NAMALWA (cell line): ENCODE measurements around the gene ADORA2A.

Experiments used
- DNase-seq: peaks from one replicate; pipeline ENCODE4 v3.0.0-alpha.2; 2015; ENCODE audit warnings: low spot score

ADORA2A gene

DNA sequence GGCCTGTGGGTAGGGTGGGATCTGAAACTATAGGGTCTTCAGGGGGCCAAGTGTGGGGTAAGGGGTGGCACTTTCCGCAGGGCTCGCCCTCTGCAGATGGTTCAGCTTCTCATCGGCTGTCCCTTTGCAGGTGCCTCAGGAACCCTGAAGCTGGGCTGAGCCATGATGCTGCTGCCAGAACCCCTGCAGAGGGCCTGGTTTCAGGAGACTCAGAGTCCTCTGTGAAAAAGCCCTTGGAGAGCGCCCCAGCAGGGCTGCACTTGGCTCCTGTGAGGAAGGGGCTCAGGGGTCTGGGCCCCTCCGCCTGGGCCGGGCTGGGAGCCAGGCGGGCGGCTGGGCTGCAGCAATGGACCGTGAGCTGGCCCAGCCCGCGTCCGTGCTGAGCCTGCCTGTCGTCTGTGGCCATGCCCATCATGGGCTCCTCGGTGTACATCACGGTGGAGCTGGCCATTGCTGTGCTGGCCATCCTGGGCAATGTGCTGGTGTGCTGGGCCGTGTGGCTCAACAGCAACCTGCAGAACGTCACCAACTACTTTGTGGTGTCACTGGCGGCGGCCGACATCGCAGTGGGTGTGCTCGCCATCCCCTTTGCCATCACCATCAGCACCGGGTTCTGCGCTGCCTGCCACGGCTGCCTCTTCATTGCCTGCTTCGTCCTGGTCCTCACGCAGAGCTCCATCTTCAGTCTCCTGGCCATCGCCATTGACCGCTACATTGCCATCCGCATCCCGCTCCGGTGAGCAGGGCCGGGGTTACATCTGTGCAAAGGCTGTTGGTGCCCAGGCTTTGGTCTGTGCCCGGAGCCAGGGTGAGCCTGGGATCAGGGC is 5.8 kb downstream of the ADORA2A start:
- DNase-seq = peak; percentile 75

DNA sequence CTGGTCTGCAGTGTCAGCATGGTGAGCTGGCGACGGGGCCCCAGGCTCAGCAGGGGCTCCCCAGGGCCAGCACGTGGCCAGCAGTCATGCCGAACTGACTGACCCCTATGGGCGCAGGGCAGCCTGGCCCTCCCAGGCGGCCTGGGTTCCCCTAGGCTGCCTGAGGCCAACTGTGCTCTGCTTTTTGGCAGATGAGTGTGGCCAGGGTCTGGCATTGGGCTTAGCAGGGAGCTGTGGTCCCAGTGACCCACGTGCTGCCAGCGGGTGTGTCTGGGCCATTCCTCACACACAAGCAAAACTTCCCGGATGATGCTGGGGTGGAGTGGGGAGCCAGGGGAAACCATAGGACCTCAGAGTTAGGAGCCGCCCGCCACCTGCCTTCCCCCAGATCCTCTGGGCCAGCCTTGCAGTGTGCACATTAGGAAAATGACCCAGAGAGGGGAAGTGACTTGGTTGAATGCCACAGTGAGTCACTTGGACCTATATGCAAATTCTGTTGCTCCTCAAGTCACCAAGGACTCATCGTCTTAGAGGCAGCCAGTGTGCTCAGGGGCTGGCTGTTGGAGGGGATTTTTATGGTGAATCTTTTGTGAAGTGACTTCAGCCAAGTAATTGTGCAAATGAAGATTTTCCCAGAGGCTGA is 6.5 kb downstream of the ADORA2A start:
- peak; percentile 95 for DNase-seq

DNA sequence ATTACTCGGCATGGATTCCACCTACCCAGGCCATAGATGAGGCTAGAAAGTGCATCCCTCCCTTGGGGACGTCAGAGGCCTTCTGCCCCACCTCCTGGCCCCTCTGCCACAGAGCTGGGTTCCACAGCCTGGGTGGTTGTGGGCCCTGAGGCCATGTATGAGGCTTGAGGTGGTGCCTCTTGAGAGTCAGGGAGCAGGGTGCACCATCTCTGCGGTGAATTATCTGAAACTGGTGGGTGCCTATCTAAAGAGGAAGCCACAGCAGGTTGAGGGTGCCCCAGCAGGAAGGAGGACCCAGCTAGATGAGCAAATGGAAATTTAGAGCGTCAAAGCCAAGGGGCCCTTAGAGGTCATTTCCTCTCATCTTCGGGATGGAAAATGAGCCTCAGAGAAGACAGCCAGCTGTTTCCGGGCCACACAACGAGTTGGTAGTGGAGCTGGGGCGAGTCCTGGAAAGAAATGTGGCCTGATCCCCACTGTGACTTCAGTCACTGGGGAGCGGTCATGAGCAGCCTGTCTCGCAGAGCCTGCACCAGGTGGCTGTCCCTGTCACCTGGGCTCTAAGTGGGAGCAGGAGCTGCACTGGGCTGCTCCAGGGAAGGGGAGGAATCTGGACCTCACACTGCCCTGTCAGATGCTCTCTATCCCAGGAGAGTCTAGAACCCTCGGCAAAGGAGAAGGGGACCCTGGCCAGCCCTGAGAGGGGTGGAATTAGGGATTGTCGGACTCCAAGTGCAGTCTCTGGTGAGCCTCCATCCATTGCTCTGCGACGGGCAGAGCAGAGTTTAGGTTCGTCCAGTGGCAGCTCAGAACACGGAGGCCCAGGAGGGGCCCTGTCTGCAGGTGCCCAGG is 7.3 kb downstream of the ADORA2A start:
- DNase-seq = peak; percentile 97

DNA sequence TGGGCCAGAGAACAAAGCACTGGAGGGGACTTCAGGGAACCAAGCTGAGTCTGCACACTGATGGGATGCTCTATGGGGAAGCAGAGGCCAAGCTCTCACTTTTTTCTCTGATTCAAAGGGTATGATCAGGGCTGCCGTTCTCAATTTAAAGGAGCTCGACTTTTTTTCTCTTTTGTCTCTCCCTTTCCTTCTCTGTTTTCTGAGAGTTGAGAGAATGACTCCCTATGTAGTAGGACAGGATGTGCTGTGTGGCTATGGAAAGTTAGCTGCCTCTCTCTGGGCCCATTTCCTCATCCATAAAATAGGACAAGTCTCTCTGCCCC is 7.9 kb downstream of the ADORA2A start:
- DNase-seq = peak; percentile 31

DNA sequence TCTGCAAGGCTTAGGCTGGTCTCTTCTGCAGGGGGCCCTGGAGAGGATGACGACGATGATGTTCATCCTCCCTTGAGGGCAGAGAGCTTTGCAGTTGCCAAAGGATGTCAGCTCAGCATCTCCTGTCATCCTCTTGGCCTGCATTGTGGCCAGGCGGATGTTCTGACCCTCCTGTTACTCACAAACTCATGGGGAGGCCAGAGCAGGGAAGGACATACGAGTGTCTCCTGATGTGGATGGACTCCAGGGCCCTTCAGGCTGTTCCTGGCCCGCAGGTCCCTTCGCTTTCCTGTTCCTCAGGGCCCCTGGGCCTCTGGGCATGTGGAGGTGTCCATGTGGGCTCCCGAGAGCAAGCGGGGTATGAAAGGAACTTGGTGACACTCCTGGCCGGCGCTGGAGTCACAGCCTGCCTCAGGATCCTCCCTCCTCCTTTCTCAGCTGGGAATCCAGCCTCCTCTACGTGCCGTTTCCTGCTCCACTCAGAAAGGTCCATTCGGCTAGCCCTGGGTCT is 8.5 kb downstream of the ADORA2A start:
- peak; percentile 28 for DNase-seq

DNA sequence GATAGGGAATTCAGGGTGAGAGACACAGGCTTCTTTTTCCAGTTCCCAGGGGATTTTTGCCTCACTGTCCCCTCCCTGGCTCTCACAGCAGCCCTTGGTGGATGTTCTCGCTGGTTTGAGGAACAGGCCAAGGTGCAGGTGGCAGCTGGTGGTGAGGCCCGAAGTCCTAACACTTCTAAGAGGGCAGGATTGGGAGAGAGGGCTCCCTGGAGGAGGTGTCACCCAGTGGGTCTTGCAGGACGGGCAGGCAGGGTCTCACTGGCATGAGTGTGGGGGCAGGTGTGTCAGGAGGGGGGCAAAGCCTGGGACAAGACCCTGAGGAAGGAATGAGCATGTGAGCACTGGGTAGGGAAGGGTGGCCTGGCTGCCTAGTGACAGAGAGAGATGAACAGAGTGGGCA is 9.2 kb downstream of the ADORA2A start:
- DNase-seq = peak; percentile 31

DNA sequence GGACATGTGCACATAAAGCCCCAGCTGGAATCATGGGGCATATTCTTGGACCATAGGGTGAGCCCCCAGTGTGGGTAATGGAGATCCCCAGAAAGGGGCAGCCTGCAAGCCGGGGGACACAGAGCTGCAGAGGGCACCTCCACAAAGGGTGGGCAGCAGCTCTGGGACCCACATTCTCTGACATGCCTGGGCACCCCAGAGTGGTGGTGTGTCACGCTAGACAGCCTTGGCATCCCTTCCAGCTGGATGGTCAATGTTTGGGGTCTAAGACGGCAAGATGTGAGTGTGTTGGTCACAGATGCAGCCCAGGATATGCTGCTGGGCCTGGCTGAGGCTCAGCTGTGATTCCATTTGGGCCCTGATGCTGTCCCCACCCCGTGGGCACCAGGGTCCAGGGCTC is 9.7 kb downstream of the ADORA2A start:
- DNase-seq = peak; percentile 34

DNA sequence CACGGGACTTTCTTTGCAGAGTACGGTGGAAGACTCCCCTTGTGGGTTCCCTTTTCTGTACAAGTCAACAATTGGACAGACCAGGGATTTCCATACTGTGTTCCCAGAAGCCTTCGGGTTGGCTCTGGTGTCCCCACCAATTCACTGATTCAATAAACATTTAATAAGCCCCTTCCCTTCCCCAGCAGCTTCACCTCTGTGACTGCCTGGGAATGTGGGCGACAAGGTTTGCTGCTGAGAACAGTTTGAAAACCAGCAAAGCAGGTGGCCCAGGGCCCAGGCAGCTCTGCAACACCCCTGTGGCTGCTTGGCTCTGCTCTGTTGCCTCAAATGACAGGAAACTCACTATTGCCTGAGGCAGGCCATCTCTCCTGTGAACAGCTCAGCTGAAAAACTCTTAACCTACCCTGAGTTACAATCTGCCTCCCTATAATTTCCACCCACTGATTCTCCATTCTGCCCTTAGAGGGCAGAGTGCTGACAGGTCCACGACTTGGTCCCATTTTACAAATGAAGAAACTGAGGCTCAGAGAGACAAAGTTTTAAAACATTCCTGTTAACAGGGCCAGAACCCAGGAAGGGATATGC is 10.4 kb downstream of the ADORA2A start:
- DNase-seq = peak; percentile 90

DNA sequence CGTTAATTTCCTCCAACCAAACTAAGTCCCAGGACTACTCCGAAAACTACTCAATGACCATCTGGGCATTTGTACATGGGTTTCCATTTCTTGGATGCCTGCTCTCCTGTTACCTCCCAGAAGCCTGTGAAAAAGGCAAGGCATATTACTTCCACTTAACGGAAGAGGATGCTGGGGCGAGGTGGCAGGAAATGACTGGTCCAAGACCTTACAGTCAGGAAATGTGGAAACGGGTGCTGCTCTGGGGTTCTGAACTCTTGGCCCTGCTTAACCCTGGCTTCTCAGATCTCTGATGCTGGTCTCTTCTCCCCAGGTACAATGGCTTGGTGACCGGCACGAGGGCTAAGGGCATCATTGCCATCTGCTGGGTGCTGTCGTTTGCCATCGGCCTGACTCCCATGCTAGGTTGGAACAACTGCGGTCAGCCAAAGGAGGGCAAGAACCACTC is 12.9 kb downstream of the ADORA2A start:
- no peak for DNase-seq

DNA sequence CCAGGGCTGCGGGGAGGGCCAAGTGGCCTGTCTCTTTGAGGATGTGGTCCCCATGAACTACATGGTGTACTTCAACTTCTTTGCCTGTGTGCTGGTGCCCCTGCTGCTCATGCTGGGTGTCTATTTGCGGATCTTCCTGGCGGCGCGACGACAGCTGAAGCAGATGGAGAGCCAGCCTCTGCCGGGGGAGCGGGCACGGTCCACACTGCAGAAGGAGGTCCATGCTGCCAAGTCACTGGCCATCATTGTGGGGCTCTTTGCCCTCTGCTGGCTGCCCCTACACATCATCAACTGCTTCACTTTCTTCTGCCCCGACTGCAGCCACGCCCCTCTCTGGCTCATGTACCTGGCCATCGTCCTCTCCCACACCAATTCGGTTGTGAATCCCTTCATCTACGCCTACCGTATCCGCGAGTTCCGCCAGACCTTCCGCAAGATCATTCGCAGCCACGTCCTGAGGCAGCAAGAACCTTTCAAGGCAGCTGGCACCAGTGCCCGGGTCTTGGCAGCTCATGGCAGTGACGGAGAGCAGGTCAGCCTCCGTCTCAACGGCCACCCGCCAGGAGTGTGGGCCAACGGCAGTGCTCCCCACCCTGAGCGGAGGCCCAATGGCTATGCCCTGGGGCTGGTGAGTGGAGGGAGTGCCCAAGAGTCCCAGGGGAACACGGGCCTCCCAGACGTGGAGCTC is 13.5 kb downstream of the ADORA2A start:
- DNase-seq = no peak

DNA sequence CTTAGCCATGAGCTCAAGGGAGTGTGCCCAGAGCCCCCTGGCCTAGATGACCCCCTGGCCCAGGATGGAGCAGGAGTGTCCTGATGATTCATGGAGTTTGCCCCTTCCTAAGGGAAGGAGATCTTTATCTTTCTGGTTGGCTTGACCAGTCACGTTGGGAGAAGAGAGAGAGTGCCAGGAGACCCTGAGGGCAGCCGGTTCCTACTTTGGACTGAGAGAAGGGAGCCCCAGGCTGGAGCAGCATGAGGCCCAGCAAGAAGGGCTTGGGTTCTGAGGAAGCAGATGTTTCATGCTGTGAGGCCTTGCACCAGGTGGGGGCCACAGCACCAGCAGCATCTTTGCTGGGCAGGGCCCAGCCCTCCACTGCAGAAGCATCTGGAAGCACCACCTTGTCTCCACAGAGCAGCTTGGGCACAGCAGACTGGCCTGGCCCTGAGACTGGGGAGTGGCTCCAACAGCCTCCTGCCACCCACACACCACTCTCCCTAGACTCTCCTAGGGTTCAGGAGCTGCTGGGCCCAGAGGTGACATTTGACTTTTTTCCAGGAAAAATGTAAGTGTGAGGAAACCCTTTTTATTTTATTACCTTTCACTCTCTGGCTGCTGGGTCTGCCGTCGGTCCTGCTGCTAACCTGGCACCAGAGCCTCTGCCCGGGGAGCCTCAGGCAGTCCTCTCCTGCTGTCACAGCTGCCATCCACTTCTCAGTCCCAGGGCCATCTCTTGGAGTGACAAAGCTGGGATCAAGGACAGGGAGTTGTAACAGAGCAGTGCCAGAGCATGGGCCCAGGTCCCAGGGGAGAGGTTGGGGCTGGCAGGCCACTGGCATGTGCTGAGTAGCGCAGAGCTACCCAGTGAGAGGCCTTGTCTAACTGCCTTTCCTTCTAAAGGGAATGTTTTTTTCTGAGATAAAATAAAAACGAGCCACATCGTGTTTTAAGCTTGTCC is 14.3 kb downstream of the ADORA2A start:
- DNase-seq = no peak

DNA sequence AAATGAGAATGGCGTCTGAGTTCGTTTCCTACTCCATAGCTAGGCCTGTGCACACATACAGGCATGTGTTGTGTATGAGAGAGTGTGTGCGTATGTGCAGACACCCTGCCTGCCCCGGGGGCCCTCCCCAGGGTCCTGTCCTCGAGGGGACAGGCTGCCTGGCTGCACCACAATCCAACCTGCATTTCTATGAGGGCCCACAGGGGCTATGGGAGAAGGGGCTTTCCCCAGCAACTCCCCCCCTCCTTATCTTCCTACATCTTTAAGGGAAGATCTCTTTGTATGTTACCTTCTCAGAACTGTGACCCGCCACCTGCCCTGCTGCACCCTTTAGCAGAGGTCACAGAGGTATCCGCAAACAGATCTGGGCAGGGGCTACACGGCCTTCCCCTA is 14.9 kb downstream of the ADORA2A start:
- no peak for DNase-seq

DNA sequence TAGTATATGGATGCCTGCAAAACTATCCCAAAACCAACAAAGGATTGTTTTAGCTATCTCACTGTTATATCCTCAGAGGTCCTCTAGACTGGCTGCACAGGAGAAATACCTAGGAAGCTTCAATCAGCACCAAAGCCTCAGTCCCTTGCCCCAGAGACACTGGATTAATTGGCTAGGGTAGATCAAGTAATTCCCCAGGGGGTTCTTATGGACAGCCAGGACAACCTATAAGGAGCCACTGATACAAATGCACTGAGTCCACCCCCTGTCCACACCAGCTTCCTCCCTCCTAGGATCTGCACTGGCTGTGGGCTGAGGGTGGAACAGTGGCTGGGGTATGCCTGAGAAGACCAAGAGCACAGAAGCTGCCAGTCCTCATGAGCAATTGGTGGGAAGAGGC is 16.3 kb downstream of the ADORA2A start:
- DNase-seq = no peak

DNA sequence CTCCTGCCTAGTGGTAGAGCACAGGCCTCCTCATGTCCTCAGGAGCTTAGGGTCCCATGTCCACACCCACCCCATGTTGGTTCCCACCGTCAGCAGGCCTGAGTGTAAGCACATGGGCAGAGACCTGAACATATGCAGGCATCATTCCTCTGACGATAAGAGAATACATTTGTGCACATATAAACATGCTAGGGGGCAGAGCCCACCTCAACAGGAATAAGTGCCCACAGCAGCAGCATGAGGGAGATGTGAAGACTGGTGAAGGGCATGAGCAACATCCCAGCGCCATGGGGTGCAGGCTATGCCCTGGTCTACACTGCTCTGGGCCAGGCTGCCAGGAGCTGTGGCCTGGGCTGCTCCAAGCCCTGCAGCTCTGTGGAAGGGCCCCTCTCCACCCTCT is 16.9 kb downstream of the ADORA2A start:
- DNase-seq = no peak

DNA sequence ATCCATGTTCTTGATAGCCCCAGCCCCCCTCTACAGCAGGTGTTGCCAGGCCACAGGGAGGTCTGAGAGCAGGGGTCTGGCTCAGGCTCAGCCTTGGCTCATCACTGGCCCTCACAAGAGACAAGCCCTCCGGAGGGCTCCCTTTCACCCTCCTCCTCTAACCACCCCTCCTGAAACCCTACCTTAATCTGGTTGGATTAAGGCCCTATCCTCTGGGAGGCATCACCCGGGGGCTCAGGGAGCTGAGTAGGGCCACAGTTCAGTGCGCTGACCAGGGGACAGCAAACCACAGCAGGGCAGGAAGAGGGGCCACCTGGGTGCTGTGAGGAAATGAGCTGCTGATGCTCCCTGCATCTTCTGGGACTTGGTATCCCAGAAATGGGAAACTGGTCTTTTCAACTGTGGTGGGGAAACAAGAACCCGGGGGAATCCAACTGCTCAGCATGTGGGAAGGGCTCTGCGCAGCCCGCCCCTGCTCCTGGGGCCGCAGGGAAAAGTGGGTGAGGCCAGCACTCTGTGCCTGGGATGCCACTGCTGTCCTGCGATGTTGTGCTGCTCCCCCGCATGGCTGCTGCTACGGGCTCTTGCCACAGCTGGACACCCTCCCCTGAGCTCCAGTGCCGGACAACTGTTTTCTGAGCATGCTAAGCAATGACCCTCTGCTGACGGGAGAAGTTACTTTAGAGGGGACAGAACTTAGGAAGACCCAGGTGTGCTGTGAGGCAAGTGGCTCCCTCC is 17.5 kb downstream of the ADORA2A start:
- DNase-seq = no peak

DNA sequence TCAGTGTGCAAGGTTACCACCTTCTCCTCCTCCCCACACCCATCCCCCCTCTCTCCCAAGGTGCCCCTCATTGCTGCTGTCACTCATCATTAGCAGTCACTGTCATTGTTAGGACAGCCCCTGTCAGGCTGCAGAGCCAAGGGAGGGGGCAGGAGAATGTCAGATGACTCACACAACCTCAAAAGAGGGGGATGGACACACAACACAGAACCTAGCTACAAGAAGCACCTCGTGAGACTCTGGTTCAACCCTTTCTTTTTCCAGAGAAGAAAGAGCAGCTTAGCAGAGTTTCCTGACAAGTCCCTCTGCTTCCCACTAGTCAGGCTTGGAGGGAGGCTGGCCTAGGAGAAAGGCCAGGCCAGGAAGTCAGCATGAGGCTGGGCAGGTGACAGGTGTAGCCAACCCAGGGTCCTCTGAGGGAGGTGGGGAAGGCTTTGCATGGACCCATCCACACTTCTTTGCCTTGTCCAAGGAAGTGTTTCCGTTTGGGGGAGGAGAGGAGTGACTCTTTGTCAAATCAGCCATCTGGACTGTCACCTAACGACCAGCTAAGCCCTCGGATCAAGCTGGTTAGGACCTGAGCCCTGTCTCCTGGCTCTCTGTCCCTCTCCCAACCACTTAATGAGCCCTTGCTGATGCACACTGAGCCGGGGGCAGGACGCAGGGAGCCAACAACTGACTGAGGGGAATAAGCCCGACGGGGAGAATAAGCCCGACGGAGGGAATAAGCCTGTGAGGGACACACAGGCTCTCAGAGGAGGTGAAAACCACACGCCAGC is 18.3 kb downstream of the ADORA2A start:
- no peak for DNase-seq

DNA sequence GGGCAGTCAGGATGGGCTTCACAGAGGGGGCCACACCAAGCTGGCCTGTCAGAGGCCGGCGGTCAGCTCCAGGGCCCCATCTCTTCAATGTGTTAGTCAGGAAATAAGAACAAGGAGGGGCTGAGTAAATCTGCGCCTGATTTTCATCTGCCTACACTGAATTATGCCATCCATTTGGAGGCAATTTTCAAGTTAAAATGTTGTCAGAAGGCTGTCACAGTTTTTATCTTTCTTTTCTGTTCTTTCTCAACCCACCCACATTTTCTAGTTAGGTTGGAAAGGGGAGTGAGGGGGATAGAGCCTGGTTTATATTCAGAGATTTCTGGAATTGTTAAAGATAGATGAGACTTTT is 18.8 kb downstream of the ADORA2A start:
- no peak for DNase-seq

DNA sequence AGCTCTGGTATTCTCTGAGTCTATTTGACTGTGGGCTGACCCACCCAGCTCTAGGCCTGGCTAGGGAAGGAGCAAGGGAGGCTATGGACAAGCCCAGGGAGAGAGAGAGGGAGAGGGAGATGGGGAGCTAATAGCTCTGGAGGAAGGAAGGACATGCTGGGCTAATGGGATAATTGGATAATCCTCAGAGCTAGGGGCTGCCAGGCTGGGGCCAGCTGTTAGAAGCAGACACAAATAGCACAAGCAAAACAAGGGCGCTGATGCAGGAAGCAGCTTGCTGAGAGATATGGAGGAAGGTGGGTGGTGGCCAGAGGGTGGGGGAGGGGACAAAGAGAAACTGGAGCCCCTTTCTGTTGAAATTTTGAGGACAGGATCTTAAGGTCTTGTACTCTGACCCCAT is 23.2 kb downstream of the ADORA2A start:
- DNase-seq = no peak

DNA sequence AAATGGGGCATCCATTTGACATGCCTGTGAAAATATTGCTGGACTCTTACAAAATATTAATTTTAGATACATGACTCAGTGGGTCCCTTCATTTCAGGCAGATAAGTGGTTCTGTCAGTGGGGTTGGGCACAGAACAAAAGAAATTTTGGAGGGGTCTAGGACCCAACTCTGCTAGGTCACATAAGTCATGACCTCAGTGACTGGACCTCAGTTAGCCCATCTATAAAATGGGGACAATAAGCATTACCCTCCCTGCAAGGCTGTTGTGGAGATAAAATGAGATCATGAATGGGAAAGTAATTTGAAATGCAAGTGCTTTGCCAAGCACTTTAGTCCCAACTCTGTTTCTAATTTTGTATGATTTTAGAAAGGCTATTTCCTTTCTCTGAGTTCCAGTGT is 23.8 kb downstream of the ADORA2A start:
- DNase-seq = no peak
